Gastroesophageal sphincter (tissue), 4 donors: ENCODE measurements around the gene OGA. TPM values are rescaled to one million over a fixed set of nuclear protein-coding genes. Genes with fewer than 3 reads are reported as not detected.

Experiments used
- ATAC-seq: fragments of 150-250 bp; one replicate; pipeline ENCODE4 v1.9.1; 2016; ENCODE audit warnings: mild to moderate bottlenecking, moderate library complexity
- H3K27ac ChIP-seq, 4 donors: fragments of 200-600 bp; sonication (generic) in 3 of 4; 1 replicate in 3 of 4; 2 replicates in 1 of 4; pipeline ENCODE4 v1.5.1; 2016 to 2019
- H3K27me3 ChIP-seq: fragments of 200-600 bp; sonication (generic); one replicate; pipeline ENCODE4 v1.5.1; 2019
- H3K36me3 ChIP-seq, 2 donors: fragments of 200-600 bp; sonication (generic); one replicate each; pipeline ENCODE4 v1.5.1; 2019; ENCODE audit warnings: control low read depth in 1 of 2
- H3K4me1 ChIP-seq, 3 donors: fragments of 200-600 bp; sonication (generic); 1 replicate in 2 of 3; 2 replicates in 1 of 3; pipeline ENCODE4 v1.5.1; 2016 to 2019; ENCODE audit warnings: control low read depth in 2 of 3
- H3K4me3 ChIP-seq, 2 donors: fragments of 200-600 bp; sonication (generic); one replicate each; pipeline ENCODE4 v1.5.1; 2019; ENCODE audit warnings: mild to moderate bottlenecking in 1 of 2, moderate library complexity in 1 of 2
- H3K9me3 ChIP-seq, 3 donors: fragments of 200-600 bp; sonication (generic); one replicate each; pipeline ENCODE4 v1.5.1; 2017 to 2019; ENCODE audit warnings: control low read depth in 2 of 3
- EP300 ChIP-seq: sonication (generic); formaldehyde crosslinking; IDR thresholded peaks from one replicate; pipeline ENCODE4 v1.6.1; 2017; ENCODE audit warnings: antibody characterized with exemption, mild to moderate bottlenecking
- POLR2A ChIP-seq, 2 donors: fragments of 450-650 bp; IDR thresholded peaks; one replicate each; pipeline ENCODE4 v1.6.1; 2017; ENCODE audit warnings: antibody characterized with exemption in 2 of 2, mild to moderate bottlenecking in 2 of 2, moderate library complexity in 1 of 2
- POLR2AphosphoS5 ChIP-seq: sonication (generic); formaldehyde crosslinking; IDR thresholded peaks from one replicate; pipeline ENCODE4 v1.6.1; 2017; ENCODE audit warnings: antibody characterized with exemption
- WGBS, 2 donors: methylation state at CpG; one replicate each; pipeline ENCODE4 v1.1.5; 2018; ENCODE audit warnings: low coverage in 1 of 2; 5-methylcytosine and 5-hydroxymethylcytosine counted together
- total RNA-seq, 4 donors: library from RNA; depleted of rRNA; stranded (reverse); fragments of >200 nt; gene quantifications; one replicate each; pipeline ENCODE4 v1.1.0, GENCODE V29; 2016
- TF ChIP-seq, protein P1 (sequence below), 4 experiments: fragments of 200-600 bp in 2 of 4; fragments of 450-650 bp in 2 of 4; sonication (generic) in 1 of 4; IDR thresholded peaks; one replicate each; pipeline ENCODE4 v1.5.1; 2017 to 2019; ENCODE audit warnings: antibody characterized with exemption in 4 of 4, mild to moderate bottlenecking in 2 of 4, moderate library complexity in 2 of 4

OGA gene
- total RNA-seq, 4 donors from 2014 or later: 92.5 to 163 (median 115) TPM

DNA sequence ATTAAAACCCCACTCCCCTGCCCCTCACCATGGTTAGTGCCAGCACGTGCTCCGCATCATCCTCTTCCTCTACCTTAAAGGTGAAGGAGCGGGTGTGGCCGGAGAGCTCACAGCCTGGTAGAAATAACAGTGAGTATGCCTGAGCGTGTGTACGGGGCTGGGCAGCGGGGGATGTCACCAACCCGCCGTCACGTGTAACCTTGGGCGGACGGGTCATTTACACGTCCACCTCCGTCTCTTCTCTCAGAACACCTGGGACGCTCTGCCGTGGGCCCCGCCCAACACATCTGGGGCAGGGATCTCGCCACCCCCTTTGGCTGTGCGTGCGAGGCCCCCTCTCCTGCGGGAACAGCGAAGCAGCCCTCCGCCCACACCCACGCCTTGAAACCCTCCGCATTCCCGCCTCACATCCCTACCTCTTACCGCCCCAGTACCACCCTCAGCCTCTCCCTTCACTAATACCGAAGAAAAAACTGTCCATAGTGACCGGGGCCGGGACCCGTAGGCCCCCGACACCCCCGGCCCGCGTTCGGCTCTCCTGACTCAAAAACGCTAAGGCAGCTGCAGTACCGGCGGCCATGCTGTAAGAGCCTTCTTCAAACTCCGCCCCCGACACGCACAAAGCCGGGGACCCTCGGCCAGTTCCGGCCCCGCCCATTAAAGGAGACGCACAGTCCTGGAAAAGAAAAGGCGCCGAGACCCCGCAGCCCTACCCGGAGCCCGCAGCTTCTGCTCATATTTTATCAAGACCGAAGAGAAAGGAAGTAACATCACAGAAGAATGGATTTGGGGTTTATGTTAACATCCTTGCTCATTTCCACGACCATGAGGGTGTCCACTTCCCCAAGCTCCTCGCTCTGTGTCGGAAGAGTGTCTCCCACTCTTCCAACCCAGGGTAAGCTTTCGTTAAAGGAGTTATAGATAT, 35.2 kb downstream of the OGA start, which contains the start of gene NPM3:
Gene NPM3, minus strand, starts transcription at position 636 of the 925 bp plus-strand sequence. Its CDS starts 56 bp downstream, at position 580.
- peak within 1 kb of the TSS in 3 of 4 donors; percentile 38 to 73 (median 70) for H3K27ac ChIP-seq
- 0 to 7% methylated on average over 4 to 15 of the region's 57 CpGs for WGBS, 2 donors
- peak; percentile 75 for ATAC-seq

DNA sequence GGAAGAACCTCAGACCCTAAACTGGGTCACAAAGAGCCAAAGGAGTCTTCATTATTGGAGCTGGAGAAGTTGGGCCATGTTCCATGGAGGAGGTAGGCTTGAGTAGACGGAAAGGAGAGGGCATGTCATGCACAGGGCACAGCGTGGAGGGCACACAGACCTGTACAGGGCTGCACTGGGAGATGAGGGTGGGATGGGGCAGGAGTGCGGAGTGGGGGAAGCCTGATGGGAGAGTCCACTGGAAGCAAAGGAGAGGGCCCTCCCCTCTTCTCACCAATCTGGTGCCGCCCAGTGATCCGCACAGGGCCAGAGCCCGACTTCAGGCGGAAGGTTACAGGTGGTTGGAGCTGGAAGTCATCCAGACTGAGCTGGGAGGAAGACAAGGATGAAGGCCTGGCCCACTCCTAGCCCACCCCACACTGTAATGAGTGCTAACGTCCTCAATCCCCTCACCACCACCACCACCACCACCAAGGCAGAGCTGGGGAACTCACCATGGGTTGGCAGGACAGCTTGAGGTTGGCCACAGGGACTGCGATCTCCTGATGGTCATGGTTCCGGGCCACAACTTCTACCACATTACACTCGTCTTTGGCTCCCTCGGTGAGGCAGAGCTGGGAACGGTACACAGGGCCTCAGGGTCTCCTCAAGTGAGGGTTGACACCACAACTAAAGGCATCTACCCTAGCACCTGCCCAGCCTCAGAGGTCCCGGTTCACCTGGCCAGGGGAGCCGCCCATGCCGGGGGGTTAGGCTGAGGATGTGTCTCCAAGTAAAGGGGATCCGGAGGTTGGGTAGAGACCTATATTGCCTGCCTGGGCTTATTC, 36.0 kb downstream of the OGA start:
- H3K4me1 ChIP-seq: peaks cover 0 to 71% (median 27%) of the 10 kb centered on the region in 3 donors
- H3K4me3 ChIP-seq: peak overlapping the region; percentile 58 to 73
- peaks cover 0 to 34% of the 10 kb centered on the region in 2 donors for H3K36me3 ChIP-seq
- H3K27ac ChIP-seq: peak overlapping the region in 1 of 4 donors; percentile 73
- WGBS, 2 donors: 74 to 80% methylated on average over 1 to 3 of the region's 17 CpGs
- H3K27me3 ChIP-seq: peaks cover 30% of the 10 kb centered on the region
- no peak for ATAC-seq
- TF ChIP-seq POLR2AphosphoS5: no peak
- TF ChIP-seq, protein P1, sequence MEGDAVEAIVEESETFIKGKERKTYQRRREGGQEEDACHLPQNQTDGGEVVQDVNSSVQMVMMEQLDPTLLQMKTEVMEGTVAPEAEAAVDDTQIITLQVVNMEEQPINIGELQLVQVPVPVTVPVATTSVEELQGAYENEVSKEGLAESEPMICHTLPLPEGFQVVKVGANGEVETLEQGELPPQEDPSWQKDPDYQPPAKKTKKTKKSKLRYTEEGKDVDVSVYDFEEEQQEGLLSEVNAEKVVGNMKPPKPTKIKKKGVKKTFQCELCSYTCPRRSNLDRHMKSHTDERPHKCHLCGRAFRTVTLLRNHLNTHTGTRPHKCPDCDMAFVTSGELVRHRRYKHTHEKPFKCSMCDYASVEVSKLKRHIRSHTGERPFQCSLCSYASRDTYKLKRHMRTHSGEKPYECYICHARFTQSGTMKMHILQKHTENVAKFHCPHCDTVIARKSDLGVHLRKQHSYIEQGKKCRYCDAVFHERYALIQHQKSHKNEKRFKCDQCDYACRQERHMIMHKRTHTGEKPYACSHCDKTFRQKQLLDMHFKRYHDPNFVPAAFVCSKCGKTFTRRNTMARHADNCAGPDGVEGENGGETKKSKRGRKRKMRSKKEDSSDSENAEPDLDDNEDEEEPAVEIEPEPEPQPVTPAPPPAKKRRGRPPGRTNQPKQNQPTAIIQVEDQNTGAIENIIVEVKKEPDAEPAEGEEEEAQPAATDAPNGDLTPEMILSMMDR (IDR thresholded peaks at IDR 0.05): no peak
- TF ChIP-seq EP300: no peak
- no peak for TF ChIP-seq POLR2A (IDR thresholded peaks at IDR 0.05)
- H3K9me3 ChIP-seq: no peaks in the 10 kb centered on the region

More for the DNA sequence above, 35.2 kb downstream of the OGA start, which contains the start of gene NPM3:
- TF ChIP-seq EP300 (no peak), POLR2A (IDR thresholded peaks at IDR 0.05) (peak in 1 of 2 donors; percentile 20), POLR2AphosphoS5 (peak; percentile 23)
- TF ChIP-seq, protein P1 (IDR thresholded peaks at IDR 0.05): peak in 1 of 4 experiments; percentile 22
- no peaks in the 10 kb centered on the region for H3K9me3 ChIP-seq
- H3K4me3 ChIP-seq: peak within 1 kb of the TSS; percentile 58 to 73
- peaks cover 0 to 42% of the 10 kb centered on the region in 2 donors for H3K36me3 ChIP-seq
- H3K4me1 ChIP-seq: peaks cover 0 to 71% (median 27%) of the 10 kb centered on the region in 3 donors
- peaks cover 21% of the 10 kb centered on the region for H3K27me3 ChIP-seq

DNA sequence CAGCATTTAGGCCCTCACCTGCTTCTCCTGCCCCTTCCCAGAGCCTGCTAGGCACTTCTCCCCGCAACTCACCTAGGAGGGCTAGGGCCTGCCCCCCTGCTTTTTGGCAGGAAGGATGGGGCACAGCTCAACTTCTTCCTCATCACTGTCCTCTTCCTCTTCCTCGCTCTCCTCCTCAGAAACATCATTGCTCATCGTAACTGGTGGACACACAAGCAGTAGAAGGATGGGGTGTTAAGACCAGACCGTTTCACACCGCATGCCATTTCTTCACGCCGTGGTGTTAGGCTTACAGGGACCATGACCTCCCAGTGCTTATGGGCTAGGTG, 36.6 kb downstream of the OGA start:
- peaks cover 0 to 72% (median 27%) of the 10 kb centered on the region in 3 donors for H3K4me1 ChIP-seq

DNA sequence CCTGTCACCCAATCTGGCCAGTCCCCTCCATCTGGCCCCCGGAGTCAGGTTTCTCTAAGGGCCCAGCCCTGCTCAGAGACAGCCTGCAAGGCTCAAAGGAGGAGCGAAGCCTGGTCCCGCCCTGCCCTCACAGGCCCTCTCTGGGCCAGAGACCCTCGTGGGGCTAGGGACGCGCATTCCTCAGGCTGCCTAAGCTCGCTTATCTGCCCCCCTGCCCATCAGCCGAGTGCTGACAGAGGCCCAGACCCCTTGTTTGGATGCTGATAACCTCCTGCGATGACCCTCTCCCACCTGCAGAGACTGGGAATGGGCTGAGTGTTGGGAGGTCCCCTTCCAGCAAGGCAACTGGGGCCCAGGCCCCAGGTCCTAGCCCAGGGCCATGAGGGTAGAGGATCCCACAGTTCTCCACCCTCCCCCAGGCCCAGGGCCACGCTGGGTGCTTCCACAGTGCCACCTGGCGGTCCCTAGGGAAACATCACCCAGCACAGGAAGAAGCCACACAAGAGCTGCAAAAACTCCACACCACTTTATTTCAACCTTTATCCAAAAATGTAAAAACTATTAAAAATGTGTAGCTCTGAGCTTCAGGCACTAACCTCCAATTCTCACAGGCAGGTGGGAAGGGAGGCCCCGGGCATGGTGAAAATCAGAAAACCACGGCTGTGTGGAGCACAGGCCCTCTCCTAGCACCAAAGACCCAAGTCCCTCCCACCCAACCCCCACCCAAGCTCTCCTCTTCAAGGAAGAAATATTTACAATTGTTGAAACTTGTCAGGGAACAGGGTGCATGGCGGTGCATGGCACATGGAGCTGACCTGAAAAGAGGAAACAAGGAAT, 37.2 kb downstream of the OGA start:
- WGBS, 2 donors: 27 to 48% methylated on average over 3 to 5 of the region's 14 CpGs
- Histone ChIP-seq H3K9me3 (no peaks in the 10 kb centered on the region), H3K36me3 (peaks cover 0 to 22% of the 10 kb centered on the region in 2 donors), H3K4me1 (peaks cover 2 to 78% (median 31%) of the 10 kb centered on the region in 3 donors), H3K4me3 (no peak overlapping the region), H3K27me3 (peaks cover 41% of the 10 kb centered on the region), H3K27ac (no peak overlapping the region)
- peak; percentile 34 for ATAC-seq
- TF ChIP-seq POLR2AphosphoS5: no peak
- TF ChIP-seq, protein P1 (IDR thresholded peaks at IDR 0.05): peak in 3 of 4 experiments; percentile 69 to 91 (median 78)

More for the DNA sequence above, 36.6 kb downstream of the OGA start:
- WGBS, 2 donors: 79 to 100% methylated on average over 1 to 7 of the region's 7 CpGs
- no peak overlapping the region for H3K4me3 ChIP-seq
- no peak overlapping the region for H3K27ac ChIP-seq
- TF ChIP-seq, protein P1 (IDR thresholded peaks at IDR 0.05): no peak
- H3K27me3 ChIP-seq: peaks cover 36% of the 10 kb centered on the region
- peaks cover 0 to 28% of the 10 kb centered on the region in 2 donors for H3K36me3 ChIP-seq
- no peaks in the 10 kb centered on the region for H3K9me3 ChIP-seq
- no peak for ATAC-seq
